Left ventricle myocardium inferior (tissue), 1 donor: ENCODE measurements around the gene TMPRSS5. TPM values are rescaled to one million over a fixed set of nuclear protein-coding genes. Genes with fewer than 3 reads are reported as not detected.

Experiments used
- DNase-seq: peaks from one replicate; pipeline ENCODE4 v3.0.0-alpha.2; 2020
- H3K27ac ChIP-seq: fragments of 200-600 bp; replicated peaks from 2 replicates; pipeline ENCODE4 v1.8.0; 2021
- H3K27me3 ChIP-seq: fragments of 200-600 bp; 2 replicates; pipeline ENCODE4 v1.8.0; 2021; ENCODE audit warnings: low read depth
- H3K36me3 ChIP-seq: fragments of 200-600 bp; 2 replicates; pipeline ENCODE4 v1.8.0; 2021
- H3K4me1 ChIP-seq: fragments of 200-600 bp; 2 replicates; pipeline ENCODE4 v1.8.0; 2021
- H3K4me3 ChIP-seq: fragments of 200-600 bp; 2 replicates; pipeline ENCODE4 v1.8.0; 2021; ENCODE audit warnings: mild to moderate bottlenecking, moderate library complexity
- H3K9me3 ChIP-seq: fragments of 200-600 bp; replicated peaks from 2 replicates; pipeline ENCODE4 v1.8.0; 2021
- intact Hi-C: fragments of 100-400 bp; cut with micrococcal nuclease; formaldehyde crosslinking; loops from one replicate; pipeline ENCODE4 v1.11.0; 2022
- total RNA-seq: library from RNA; stranded (reverse); fragmentation: NEBNext Ultra II Directional; extraction: Animal tissue kit (Norgen Biotek cat#: 25700); gene quantifications from one replicate; pipeline ENCODE4 v1.2.1, GENCODE V29; 2021
- TF ChIP-seq, protein P1 (sequence below): fragments of 200-600 bp; IDR thresholded peaks from 2 replicates; pipeline ENCODE4 v1.8.0; 2021; ENCODE audit warnings: antibody characterized with exemption, mild to moderate bottlenecking, borderline replicate concordance
- donor health status: DM: no; HTN: yes; CAD: no; lungs with severe emphysema.

TMPRSS5 gene
- total RNA-seq, 1 donor from 2014 or later = 0.47 TPM

DNA sequence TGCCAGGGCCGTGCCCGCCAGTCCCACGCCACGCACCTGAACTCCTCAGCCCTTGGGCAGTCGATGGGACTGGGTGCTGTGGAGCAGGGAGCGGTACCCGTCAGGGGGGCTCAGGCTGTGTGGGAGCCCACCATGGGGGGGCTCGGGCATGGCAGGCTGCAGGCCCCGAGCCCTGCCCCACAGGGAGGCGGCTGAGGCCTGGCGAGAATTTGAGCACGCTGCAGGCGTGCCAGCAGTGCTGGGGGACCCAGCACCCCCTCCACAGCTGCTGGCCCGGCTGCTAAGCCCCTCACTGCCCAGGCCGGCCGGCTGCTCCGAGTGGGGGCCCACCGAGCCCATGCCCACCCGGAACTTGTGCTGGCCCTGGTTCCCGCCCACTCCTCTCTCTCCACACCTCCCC is 56.8 kb downstream of the TMPRSS5 start:
- Histone ChIP-seq H3K9me3 (peaks cover 14% of the 10 kb centered on the region), H3K36me3 (no peaks in the 10 kb centered on the region), H3K4me1 (no peaks in the 10 kb centered on the region), H3K4me3 (no peak overlapping the region), H3K27ac (no peak overlapping the region), H3K27me3 (no peaks in the 10 kb centered on the region)
- TF ChIP-seq, protein P1, sequence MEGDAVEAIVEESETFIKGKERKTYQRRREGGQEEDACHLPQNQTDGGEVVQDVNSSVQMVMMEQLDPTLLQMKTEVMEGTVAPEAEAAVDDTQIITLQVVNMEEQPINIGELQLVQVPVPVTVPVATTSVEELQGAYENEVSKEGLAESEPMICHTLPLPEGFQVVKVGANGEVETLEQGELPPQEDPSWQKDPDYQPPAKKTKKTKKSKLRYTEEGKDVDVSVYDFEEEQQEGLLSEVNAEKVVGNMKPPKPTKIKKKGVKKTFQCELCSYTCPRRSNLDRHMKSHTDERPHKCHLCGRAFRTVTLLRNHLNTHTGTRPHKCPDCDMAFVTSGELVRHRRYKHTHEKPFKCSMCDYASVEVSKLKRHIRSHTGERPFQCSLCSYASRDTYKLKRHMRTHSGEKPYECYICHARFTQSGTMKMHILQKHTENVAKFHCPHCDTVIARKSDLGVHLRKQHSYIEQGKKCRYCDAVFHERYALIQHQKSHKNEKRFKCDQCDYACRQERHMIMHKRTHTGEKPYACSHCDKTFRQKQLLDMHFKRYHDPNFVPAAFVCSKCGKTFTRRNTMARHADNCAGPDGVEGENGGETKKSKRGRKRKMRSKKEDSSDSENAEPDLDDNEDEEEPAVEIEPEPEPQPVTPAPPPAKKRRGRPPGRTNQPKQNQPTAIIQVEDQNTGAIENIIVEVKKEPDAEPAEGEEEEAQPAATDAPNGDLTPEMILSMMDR = no peak
- intact Hi-C loops = no loop called here
- no peak for DNase-seq

DNA sequence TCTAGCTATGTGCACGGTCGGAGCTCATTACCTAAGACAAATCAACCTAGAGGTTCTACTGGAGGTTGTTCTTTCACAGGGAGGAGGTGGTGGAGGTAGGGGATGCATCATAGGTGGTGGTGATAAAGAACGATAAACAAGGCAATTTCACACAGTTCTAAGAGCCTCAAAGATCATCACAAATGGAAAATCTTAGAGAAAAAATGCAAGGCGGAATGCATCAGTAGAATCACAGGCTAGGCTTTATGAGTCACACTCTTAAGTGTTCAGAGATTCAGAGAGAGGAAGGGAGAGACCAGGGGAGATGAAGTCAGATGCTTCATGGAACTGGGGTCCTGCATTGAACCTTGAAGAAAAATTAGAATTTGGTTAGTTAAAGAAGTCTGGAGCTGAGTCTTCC is 58.3 kb downstream of the TMPRSS5 start:
- intact Hi-C loops = no loop called here
- Histone ChIP-seq H3K9me3 (peaks cover 14% of the 10 kb centered on the region), H3K27ac (no peak overlapping the region), H3K4me3 (no peak overlapping the region), H3K4me1 (no peaks in the 10 kb centered on the region), H3K27me3 (no peaks in the 10 kb centered on the region), H3K36me3 (no peaks in the 10 kb centered on the region)
- TF ChIP-seq, protein P1 = no peak
- DNase-seq = no peak

DNA sequence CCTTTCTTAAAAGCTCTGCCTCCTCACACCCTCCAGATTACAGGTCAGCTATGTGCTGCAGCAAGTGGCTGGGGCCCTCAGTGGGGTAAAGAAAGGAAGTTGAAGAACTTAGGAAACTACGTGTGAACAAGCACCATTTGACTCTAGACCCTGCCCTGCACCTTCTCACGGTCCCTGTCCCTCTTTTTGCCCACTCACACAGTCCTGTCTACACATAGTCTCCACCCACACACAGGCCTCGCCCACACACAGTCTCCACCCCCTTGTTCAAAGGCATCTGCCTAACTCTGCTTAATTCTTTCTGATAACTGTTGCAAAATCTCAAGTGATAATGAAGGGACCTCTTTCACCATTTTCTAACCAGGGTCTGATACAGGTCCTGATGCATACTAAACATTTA is 59.0 kb downstream of the TMPRSS5 start:
- H3K27ac ChIP-seq = no peak overlapping the region
- no peak for DNase-seq
- no peaks in the 10 kb centered on the region for H3K27me3 ChIP-seq
- no peaks in the 10 kb centered on the region for H3K4me1 ChIP-seq
- no peak overlapping the region for H3K4me3 ChIP-seq
- peaks cover 14% of the 10 kb centered on the region for H3K9me3 ChIP-seq
- TF ChIP-seq, protein P1 = no peak
- H3K36me3 ChIP-seq = no peaks in the 10 kb centered on the region
- intact Hi-C loops = no loop called here

DNA sequence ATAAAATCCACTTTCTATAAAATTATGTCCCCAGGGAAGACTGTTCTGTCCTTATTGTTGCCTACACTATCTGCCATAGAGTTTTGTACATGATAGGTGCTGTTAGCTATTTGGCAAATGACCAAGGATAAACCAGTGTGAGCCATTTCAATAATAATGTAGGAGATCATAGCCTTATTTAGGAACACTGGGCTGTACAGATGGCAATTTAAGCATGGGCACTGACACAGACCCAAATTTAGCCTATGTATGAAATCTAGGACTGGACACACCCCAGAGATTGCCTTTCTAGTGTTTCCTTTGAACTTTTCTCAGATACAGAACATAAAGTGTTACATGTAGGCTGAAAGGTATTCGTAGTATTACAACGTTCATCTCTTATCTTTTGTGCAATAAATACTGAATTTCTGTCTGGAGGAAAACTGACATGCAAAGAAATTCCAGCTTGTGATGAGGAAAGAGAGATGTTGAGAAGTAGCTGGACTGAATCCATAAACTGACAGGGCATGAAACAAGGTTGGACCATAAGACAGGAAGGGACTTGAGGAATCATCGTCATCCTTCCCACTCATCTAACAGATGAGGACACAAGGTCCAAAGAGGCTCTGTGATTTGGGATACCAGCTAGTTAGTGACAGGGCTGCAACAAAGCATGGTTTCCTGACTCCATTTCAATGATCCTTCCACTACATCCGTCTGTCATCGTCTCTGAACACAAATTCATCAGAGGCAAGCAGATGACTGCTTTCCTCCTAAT is 60.3 kb downstream of the TMPRSS5 start:
- no peak overlapping the region for H3K27ac ChIP-seq
- intact Hi-C loops = no loop called here
- no peaks in the 10 kb centered on the region for H3K27me3 ChIP-seq
- H3K9me3 ChIP-seq = peaks cover 12% of the 10 kb centered on the region
- TF ChIP-seq, protein P1 = no peak
- DNase-seq = no peak
- H3K4me1 ChIP-seq = no peaks in the 10 kb centered on the region
- no peaks in the 10 kb centered on the region for H3K36me3 ChIP-seq
- H3K4me3 ChIP-seq = no peak overlapping the region

DNA sequence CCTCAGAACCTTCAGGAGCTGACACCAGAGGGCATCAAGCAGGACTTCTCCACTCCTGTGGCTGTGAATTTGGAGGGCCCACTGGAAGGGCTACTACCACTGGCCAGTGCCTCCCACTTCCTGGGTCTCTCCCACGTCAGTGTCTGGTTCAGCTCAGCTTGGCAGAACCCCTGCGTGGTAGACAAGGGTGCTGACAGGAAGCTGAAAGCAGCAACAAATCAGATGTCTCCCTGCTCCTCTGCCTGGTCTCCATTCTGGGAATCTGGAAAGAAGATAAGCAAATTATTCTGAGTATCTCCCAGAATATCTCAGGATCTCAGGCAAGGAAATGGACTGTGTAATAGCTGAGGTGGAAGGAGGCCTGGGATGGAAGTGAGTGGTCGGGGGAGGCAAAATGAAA is 61.5 kb downstream of the TMPRSS5 start:
- Histone ChIP-seq H3K4me3 (no peak overlapping the region), H3K4me1 (no peaks in the 10 kb centered on the region), H3K27me3 (no peaks in the 10 kb centered on the region), H3K36me3 (no peaks in the 10 kb centered on the region), H3K27ac (no peak overlapping the region), H3K9me3 (peaks cover under 1% of the 10 kb centered on the region)
- DNase-seq = no peak
- intact Hi-C loops = no loop called here
- TF ChIP-seq, protein P1 = no peak
